Naive thymus-derived CD4-positive, alpha-beta T cell (primary cell): ENCODE measurements around the gene RRAGD. TPM values are rescaled to one million over a fixed set of nuclear protein-coding genes. Genes with fewer than 3 reads are reported as not detected.
"Not testable (repeated sequence)": the region's sequence is repeated elsewhere in the genome, so short reads cannot be mapped to it uniquely, and the experiment has no call there.

ENCODE experiments used
- ATAC-seq: fragments of 150-1000 bp; cut with Tn5 transposase; 2 replicates; pipeline ENCODE4 v1.10.0; 2021; ENCODE audit warnings: mild to moderate bottlenecking, moderate library complexity
- CTCF ChIA-PET: fragments of 350-600 bp; sonication (Branson Sonifier 250); formaldehyde crosslinking; loops from one replicate; lab custom pipeline; 2021; ENCODE audit warnings: antibody characterized with exemption; lab: Charles Lee
- POLR2A ChIA-PET: fragments of 350-600 bp; sonication (Branson Sonifier 250); formaldehyde crosslinking; loops from one replicate; lab custom pipeline; 2021; ENCODE audit warnings: antibody characterized with exemption, inconsistent platforms; lab: Charles Lee
- DNase-seq, 9 donors: peaks; one replicate each; pipeline versions ENCODE4 v3.0.0 to v3.0.0-alpha.2; 2020 to 2022; ENCODE audit warnings: mixed read lengths in 1 of 9
- H3K27ac ChIP-seq: one replicate; pipeline ENCODE4 v1.7.0; 2013; ENCODE audit warnings: mild to moderate bottlenecking, low read depth, low read length, moderate library complexity
- H3K27me3 ChIP-seq, 2 donors: one replicate each; pipeline ENCODE4 v1.7.0; 2013; ENCODE audit warnings: low read length in 2 of 2, mild to moderate bottlenecking in 2 of 2, moderate library complexity in 2 of 2; ENCODE audit not compliant: control insufficient read depth in 2 of 2, insufficient read depth in 2 of 2
- H3K36me3 ChIP-seq, 3 experiments: 1 replicate in 2 of 3; 2 replicates in 1 of 3; pipeline ENCODE4 v1.7.0; 2013; ENCODE audit warnings: low read length in 3 of 3, mild to moderate bottlenecking in 3 of 3, moderate library complexity in 1 of 3; ENCODE audit not compliant: insufficient read depth in 3 of 3, control insufficient read depth in 2 of 3
- H3K4me1 ChIP-seq, 2 donors: one replicate each; pipeline ENCODE4 v1.7.0; 2013; ENCODE audit warnings: low read length in 2 of 2, mild to moderate bottlenecking in 2 of 2, moderate library complexity in 1 of 2; ENCODE audit not compliant: control insufficient read depth in 2 of 2, insufficient read depth in 2 of 2
- H3K4me3 ChIP-seq: 2 replicates; pipeline ENCODE4 v1.7.0; 2013; ENCODE audit warnings: mild to moderate bottlenecking, low read length
- H3K9me3 ChIP-seq, 3 experiments: 1 replicate in 2 of 3; 2 replicates in 1 of 3; pipeline ENCODE4 v1.7.0; 2013; ENCODE audit warnings: low read length in 3 of 3; ENCODE audit not compliant: control insufficient read depth in 2 of 3
- H3K27ac Mint-ChIP-seq, 9 donors: one replicate each; pipeline ENCODE4 v1.8.0; 2020 to 2022; ENCODE audit warnings: mixed read lengths in 9 of 9, mild to moderate bottlenecking in 8 of 9, moderate library complexity in 5 of 9, inconsistent platforms in 2 of 9
- H3K27me3 Mint-ChIP-seq, 5 donors: one replicate each; pipeline ENCODE4 v1.8.0; 2021 to 2022; ENCODE audit warnings: mixed read lengths in 5 of 5, mild to moderate bottlenecking in 1 of 5
- H3K36me3 Mint-ChIP-seq, 5 donors: one replicate each; pipeline ENCODE4 v1.8.0; 2020 to 2022; ENCODE audit warnings: mixed read lengths in 5 of 5, mild to moderate bottlenecking in 3 of 5, inconsistent platforms in 1 of 5
- H3K4me1 Mint-ChIP-seq, 7 donors: one replicate each; pipeline ENCODE4 v1.8.0; 2020 to 2022; ENCODE audit warnings: mixed read lengths in 7 of 7, mild to moderate bottlenecking in 3 of 7, inconsistent platforms in 1 of 7
- H3K4me3 Mint-ChIP-seq, 10 donors: one replicate each; pipeline ENCODE4 v1.8.0; 2020 to 2022; ENCODE audit warnings: mild to moderate bottlenecking in 10 of 10, mixed read lengths in 10 of 10, moderate library complexity in 6 of 10, inconsistent platforms in 2 of 10
- H3K9me3 Mint-ChIP-seq, 11 donors: one replicate each; pipeline ENCODE4 v1.8.0; 2020 to 2022; ENCODE audit warnings: mixed read lengths in 11 of 11, mild to moderate bottlenecking in 4 of 11, inconsistent platforms in 1 of 11, moderate library complexity in 1 of 11
- intact Hi-C, 2 donors: fragments of 100-400 bp; cut with micrococcal nuclease; formaldehyde crosslinking; loops; one replicate each; pipeline ENCODE4 v1.15.1; 2023
- polyA plus RNA-seq, 2 donors: library from polyadenylated mRNA; unstranded; fragments of 300-500 nt; fragmentation: Illumina TruSeq; gene quantifications; one replicate each; pipeline ENCODE4 v1.2.3, GENCODE V29; 2021
- total RNA-seq, 6 experiments: library from RNA in 5 of 6; stranded (reverse) in 5 of 6; gene quantifications; 1 replicate in 5 of 6; 2 replicates in 1 of 6; pipeline ENCODE4 v1.2.3 and lab custom pipeline; 2021 to 2026

RRAGD gene
- total and polyA plus RNA-seq, 7 experiments from 2014 or later = 2.4 to 12.1 (median 7.4) TPM

DNA sequence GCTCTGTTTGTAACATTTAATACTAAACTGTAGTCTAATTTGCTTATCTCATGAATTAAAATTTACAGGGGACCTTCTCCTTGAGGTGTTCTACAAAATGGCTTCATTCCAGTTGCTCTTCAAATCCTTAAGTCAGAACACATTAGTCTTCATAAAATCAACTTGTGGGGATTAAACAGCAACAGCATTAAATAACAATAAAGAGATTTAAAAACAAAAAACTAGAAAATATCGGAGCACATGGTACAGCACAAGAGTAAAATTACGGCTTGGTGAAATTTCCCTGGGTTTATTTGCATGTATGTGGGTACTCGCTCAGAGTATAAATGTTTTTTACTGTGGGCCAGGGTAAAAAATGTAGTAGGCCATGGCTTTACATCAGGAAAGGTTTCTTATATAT is 12.0 kb downstream of the RRAGD start:
- Histone ChIP-seq H3K9me3 (no peaks in the 10 kb centered on the region), H3K4me1 (no peaks in the 10 kb centered on the region), H3K27ac (no peak overlapping the region), H3K4me3 (no peak overlapping the region), H3K36me3 (no peaks in the 10 kb centered on the region), H3K27me3 (no peaks in the 10 kb centered on the region)
- ATAC-seq (no peak), DNase-seq (no peak)
- H3K4me1 Mint-ChIP-seq = peaks cover 0 to 5% (median 0%) of the 10 kb centered on the region in 7 donors
- POLR2A ChIA-PET = no interaction called here
- H3K36me3 Mint-ChIP-seq = peaks cover 0 to 2% (median 0%) of the 10 kb centered on the region in 5 donors
- no peak overlapping the region for H3K27ac Mint-ChIP-seq
- no peak overlapping the region for H3K4me3 Mint-ChIP-seq
- H3K9me3 Mint-ChIP-seq = peaks cover 0 to 4% (median 0%) of the 10 kb centered on the region in 11 donors
- intact Hi-C loops = no loop called here
- H3K27me3 Mint-ChIP-seq = peaks cover 0 to 3% (median 0%) of the 10 kb centered on the region in 5 donors
- CTCF ChIA-PET = no interaction called here

DNA sequence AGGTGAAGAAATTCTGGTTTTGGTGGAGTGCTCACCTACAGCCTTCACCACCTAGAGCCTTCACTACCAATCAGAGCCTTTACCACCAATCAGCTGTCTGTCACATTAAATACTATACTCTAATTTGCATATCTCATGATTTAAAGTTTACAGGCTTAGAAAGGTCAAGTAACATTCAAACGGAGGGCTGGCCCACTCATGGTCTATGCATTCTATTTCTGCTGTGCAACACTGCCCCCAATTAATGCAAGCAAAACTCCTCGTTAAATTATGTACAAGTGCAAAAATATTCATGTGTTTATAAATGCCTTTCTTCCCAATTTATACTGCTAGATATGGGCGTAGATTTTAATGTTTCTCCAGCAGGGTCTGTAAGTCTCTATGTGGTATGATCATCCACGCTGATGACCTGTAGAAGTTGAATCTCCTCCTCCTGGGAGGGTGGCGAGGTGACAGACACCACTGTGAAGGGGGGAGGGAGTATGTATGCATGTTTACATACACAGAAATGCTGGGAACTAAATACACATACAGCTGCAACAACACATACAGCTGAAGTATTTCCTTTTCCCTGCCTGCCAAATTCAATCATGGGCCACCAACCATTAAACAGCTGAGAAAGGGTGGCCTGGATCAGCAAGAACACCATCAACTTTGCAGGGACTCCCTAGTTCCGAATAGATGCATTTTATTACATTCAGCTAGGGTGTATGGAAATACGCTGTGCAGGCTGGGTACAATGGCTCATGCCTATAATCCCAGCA is 13.1 kb downstream of the RRAGD start:
- Mint-ChIP-seq H3K27ac (no peak overlapping the region), H3K4me3 (no peak overlapping the region), H3K27me3 (peaks cover 0 to 6% (median 0%) of the 10 kb centered on the region in 5 donors), H3K9me3 (peaks cover 0 to 4% (median under 1%) of the 10 kb centered on the region in 11 donors), H3K4me1 (peaks cover 0 to 5% (median 0%) of the 10 kb centered on the region in 7 donors), H3K36me3 (peaks cover 0 to 2% (median under 1%) of the 10 kb centered on the region in 5 donors)
- H3K27me3 ChIP-seq = no peaks in the 10 kb centered on the region
- no peaks in the 10 kb centered on the region for H3K4me1 ChIP-seq
- H3K36me3 ChIP-seq = no peaks in the 10 kb centered on the region
- no peak overlapping the region for H3K27ac ChIP-seq
- intact Hi-C loops = no loop called here
- ChIA-PET POLR2A (no interaction called here), CTCF (interaction anchor here (0.6 kb wide), 1 partner anchor 21 kb away, joined by 9 read pairs; no protein-coding TSS in a partner anchor)
- DNase-seq (no peak), ATAC-seq (no peak)
- H3K9me3 ChIP-seq = no peaks in the 10 kb centered on the region
- no peak overlapping the region for H3K4me3 ChIP-seq

DNA sequence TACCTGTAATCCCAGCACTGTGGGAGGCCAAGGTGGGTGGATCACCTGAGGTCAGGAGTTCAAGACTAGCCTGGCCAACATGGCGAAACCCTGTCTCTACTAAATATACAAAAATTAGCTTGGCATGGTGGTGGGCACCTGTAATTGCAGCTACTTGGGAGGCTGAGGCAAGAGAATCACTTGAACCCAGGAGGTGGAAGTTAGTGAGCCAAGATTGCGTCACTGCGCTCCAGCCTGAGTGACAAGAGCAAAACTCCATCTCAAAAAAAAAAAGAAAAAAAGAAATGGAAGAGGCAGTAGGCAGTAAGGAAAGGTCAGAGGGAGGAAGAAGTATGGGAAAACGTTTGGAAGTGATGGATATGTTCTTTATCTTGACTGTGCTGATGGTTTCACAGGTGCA is 14.2 kb downstream of the RRAGD start:
- Mint-ChIP-seq H3K27me3 (peaks cover 0 to 14% (median 0%) of the 10 kb centered on the region in 5 donors), H3K36me3 (peaks cover 10 to 11% (median 10%) of the 10 kb centered on the region in 5 donors), H3K9me3 (peaks cover 4 to 12% (median 8%) of the 10 kb centered on the region in 11 donors)
- intact Hi-C loops, H3K27ac ChIP-seq, CTCF ChIA-PET, ATAC-seq, H3K27me3 ChIP-seq, H3K4me3 ChIP-seq, POLR2A ChIA-PET, DNase-seq, H3K4me1 ChIP-seq, H3K27ac Mint-ChIP-seq, H3K4me1 Mint-ChIP-seq, H3K9me3 ChIP-seq, H3K36me3 ChIP-seq, H3K4me3 Mint-ChIP-seq: not testable (repeated sequence)

DNA sequence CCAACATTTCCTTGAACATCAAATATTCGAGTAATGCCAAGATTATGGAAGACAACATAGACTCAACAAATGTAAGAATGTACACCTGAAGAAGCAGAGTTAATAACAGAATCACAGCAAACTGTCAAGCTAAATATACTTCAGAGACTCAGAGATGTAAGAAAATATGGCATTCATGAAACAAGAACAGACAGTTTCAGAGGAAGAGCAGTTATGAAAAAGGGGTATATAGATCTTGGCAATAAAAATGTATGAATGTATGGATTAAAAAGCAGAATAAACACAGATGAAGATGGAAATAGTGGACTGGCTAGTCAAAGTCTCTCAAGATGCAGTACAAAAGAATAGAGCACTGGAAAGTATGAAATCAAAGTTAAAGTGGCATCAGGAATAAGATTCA is 18.4 kb downstream of the RRAGD start:
- H3K4me1 ChIP-seq = no peaks in the 10 kb centered on the region
- H3K4me3 Mint-ChIP-seq = no peak overlapping the region
- intact Hi-C loops = no loop called here
- CTCF ChIA-PET = no interaction called here
- H3K4me1 Mint-ChIP-seq = peaks cover 0 to 4% (median 0%) of the 10 kb centered on the region in 7 donors
- no peaks in the 10 kb centered on the region for H3K9me3 ChIP-seq
- no peak for ATAC-seq
- peaks cover 4 to 13% (median 8%) of the 10 kb centered on the region in 11 donors for H3K9me3 Mint-ChIP-seq
- no peak overlapping the region for H3K27ac ChIP-seq
- H3K36me3 Mint-ChIP-seq = peaks cover 10 to 12% (median 11%) of the 10 kb centered on the region in 5 donors
- H3K27ac Mint-ChIP-seq = no peak overlapping the region
- H3K4me3 ChIP-seq = no peak overlapping the region
- POLR2A ChIA-PET = no interaction called here
- H3K36me3 ChIP-seq = no peaks in the 10 kb centered on the region
- no peaks in the 10 kb centered on the region for H3K27me3 ChIP-seq
- DNase-seq = no peak
- H3K27me3 Mint-ChIP-seq = peaks cover 0 to 14% (median 0%) of the 10 kb centered on the region in 5 donors

DNA sequence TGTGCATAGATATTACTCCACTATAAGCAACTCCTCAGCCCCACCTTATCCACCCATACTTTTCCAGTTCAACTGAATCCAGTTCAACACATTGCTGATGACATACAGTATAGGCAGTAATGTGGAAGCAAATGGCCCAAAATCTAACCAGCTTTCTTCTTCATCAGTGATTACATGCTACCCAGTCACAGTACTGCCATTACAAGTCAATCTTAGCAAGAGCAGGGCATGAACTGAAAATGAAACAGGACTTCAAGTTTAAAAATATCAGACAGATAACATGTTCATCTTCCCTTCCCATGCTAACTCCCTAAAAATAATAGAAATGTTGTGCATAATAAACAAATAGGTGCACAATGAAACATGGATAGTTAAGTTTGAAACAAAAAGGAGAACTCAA is 19.2 kb downstream of the RRAGD start:
- CTCF ChIA-PET = no interaction called here
- intact Hi-C loops = no loop called here
- ATAC-seq = no peak

DNA sequence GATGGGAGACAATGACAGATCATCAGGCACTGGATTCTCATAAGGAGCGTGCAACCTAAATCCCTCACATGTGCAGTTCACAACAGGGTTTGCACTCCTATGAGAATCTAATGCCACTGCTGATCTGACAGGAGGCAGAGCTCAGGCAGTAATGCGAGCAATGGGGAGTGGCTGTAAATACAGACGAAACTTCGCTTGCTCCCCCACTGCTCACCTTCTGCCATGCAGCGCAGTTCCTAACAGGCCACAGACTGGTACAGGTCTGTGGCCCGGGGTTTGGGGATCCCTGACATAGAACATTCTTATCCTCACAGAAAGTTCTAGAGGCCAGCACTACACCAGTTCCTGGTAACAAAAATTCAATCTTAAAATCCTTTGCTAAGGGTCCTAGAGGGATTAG is 23.2 kb downstream of the RRAGD start:
- H3K9me3 Mint-ChIP-seq = peaks cover 4 to 11% (median 5%) of the 10 kb centered on the region in 11 donors
- no peaks in the 10 kb centered on the region for H3K9me3 ChIP-seq
- intact Hi-C loops = no loop called here
- H3K36me3 Mint-ChIP-seq = peaks cover 9 to 20% (median 13%) of the 10 kb centered on the region in 5 donors
- no peaks in the 10 kb centered on the region for H3K36me3 ChIP-seq
- no peak for DNase-seq
- no peak overlapping the region for H3K27ac Mint-ChIP-seq
- H3K4me1 ChIP-seq = no peaks in the 10 kb centered on the region
- no peak overlapping the region for H3K4me3 ChIP-seq
- ChIA-PET CTCF (no interaction called here), POLR2A (no interaction called here)
- peaks cover 0 to 4% (median 0%) of the 10 kb centered on the region in 7 donors for H3K4me1 Mint-ChIP-seq
- H3K27me3 Mint-ChIP-seq = peaks cover 0 to 8% (median 0%) of the 10 kb centered on the region in 5 donors
- no peak overlapping the region for H3K4me3 Mint-ChIP-seq
- no peaks in the 10 kb centered on the region for H3K27me3 ChIP-seq
- no peak overlapping the region for H3K27ac ChIP-seq
- ATAC-seq = no peak

More for the DNA sequence above, 19.2 kb downstream of the RRAGD start:
- Mint-ChIP-seq H3K4me1 (peaks cover 0 to 4% (median 0%) of the 10 kb centered on the region in 7 donors), H3K27ac (no peak overlapping the region), H3K4me3 (no peak overlapping the region), H3K36me3 (peaks cover 10 to 12% (median 11%) of the 10 kb centered on the region in 5 donors), H3K27me3 (peaks cover 0 to 14% (median 0%) of the 10 kb centered on the region in 5 donors), H3K9me3 (peaks cover 4 to 13% (median 8%) of the 10 kb centered on the region in 11 donors)
- Histone ChIP-seq H3K27me3 (no peaks in the 10 kb centered on the region), H3K4me1 (no peaks in the 10 kb centered on the region), H3K4me3 (no peak overlapping the region), H3K27ac (no peak overlapping the region), H3K9me3 (no peaks in the 10 kb centered on the region), H3K36me3 (no peaks in the 10 kb centered on the region)
- POLR2A ChIA-PET = no interaction called here
- DNase-seq = no peak
